ENCODE data around the gene CYTH3.
"Not testable (repeated sequence)": the region's sequence is repeated elsewhere in the genome, so short reads cannot be mapped to it uniquely, and the experiment has no call there.

CYTH3 gene

GRCh38 chr7:6235029-6235871, 37.2 kb downstream of the CYTH3 start:
- Histone ChIP-seq H3K9ac (ENCODE audit: low read depth in 1 of 2, low read length in 2 of 2) (no peak overlapping the region), H3K9me3 (ENCODE audit: control insufficient read depth in 1 of 2, low read length in 2 of 2) (no peaks in the 10 kb centered on the region), H3K36me3 (ENCODE audit: control insufficient read depth in 1 of 2, insufficient read depth in 2 of 2, low read length in 2 of 2) (no peaks in the 10 kb centered on the region), H3K4me3 (ENCODE audit: low read depth in 1 of 2, low read length in 2 of 2) (no peak overlapping the region), H3K27me3 (ENCODE audit: control insufficient read depth in 1 of 2, insufficient read depth in 2 of 2, low read length in 2 of 2) (no peaks in the 10 kb centered on the region), H3K27ac (ENCODE audit: low read depth, low read length) (no peak overlapping the region), H3K4me1 (ENCODE audit: control insufficient read depth in 1 of 2, insufficient read depth in 2 of 2, low read length in 2 of 2) (peaks cover 9 to 11% of the 10 kb centered on the region in 2 donors)

- Histone ChIP-seq H3K4me1 (ENCODE audit: control insufficient read depth in 1 of 2, insufficient read depth in 2 of 2, low read length in 2 of 2) (peaks cover 9 to 11% of the 10 kb centered on the region in 2 donors), H3K4me3 (ENCODE audit: low read depth in 1 of 2, low read length in 2 of 2) (no peak overlapping the region), H3K27ac (ENCODE audit: low read depth, low read length) (no peak overlapping the region), H3K36me3 (ENCODE audit: control insufficient read depth in 1 of 2, insufficient read depth in 2 of 2, low read length in 2 of 2) (no peaks in the 10 kb centered on the region), H3K27me3 (ENCODE audit: control insufficient read depth in 1 of 2, insufficient read depth in 2 of 2, low read length in 2 of 2) (no peaks in the 10 kb centered on the region), H3K9ac (ENCODE audit: low read depth in 1 of 2, low read length in 2 of 2) (no peak overlapping the region), H3K9me3 (ENCODE audit: control insufficient read depth in 1 of 2, low read length in 2 of 2) (no peaks in the 10 kb centered on the region)
Observed at GRCh38 chr7:6234384-6234783, 38.0 kb downstream of the CYTH3 start.

GRCh38 chr7:6232534-6232933, 39.9 kb downstream of the CYTH3 start:
- Histone ChIP-seq H3K4me3 (ENCODE audit: low read depth in 1 of 2, low read length in 2 of 2) (no peak overlapping the region), H3K36me3 (ENCODE audit: control insufficient read depth in 1 of 2, insufficient read depth in 2 of 2, low read length in 2 of 2) (no peaks in the 10 kb centered on the region), H3K27ac (ENCODE audit: low read depth, low read length) (no peak overlapping the region), H3K4me1 (ENCODE audit: control insufficient read depth in 1 of 2, insufficient read depth in 2 of 2, low read length in 2 of 2) (peaks cover 15% of the 10 kb centered on the region in 2 donors), H3K9me3 (ENCODE audit: control insufficient read depth in 1 of 2, low read length in 2 of 2) (no peaks in the 10 kb centered on the region), H3K9ac (ENCODE audit: low read depth in 1 of 2, low read length in 2 of 2) (no peak overlapping the region), H3K27me3 (ENCODE audit: control insufficient read depth in 1 of 2, insufficient read depth in 2 of 2, low read length in 2 of 2) (no peaks in the 10 kb centered on the region)

- no peaks in the 10 kb centered on the region for H3K9me3 ChIP-seq (ENCODE audit: control insufficient read depth in 1 of 2, low read length in 2 of 2)
- H3K27ac ChIP-seq (ENCODE audit: low read depth, low read length): no peak overlapping the region
- peaks cover 16 to 19% of the 10 kb centered on the region in 2 donors for H3K4me1 ChIP-seq (ENCODE audit: control insufficient read depth in 1 of 2, insufficient read depth in 2 of 2, low read length in 2 of 2)
- H3K9ac ChIP-seq (ENCODE audit: low read depth in 1 of 2, low read length in 2 of 2): no peak overlapping the region
- H3K4me3 ChIP-seq (ENCODE audit: low read depth in 1 of 2, low read length in 2 of 2): no peak overlapping the region
- H3K36me3 ChIP-seq (ENCODE audit: control insufficient read depth in 1 of 2, insufficient read depth in 2 of 2, low read length in 2 of 2): no peaks in the 10 kb centered on the region
- H3K27me3 ChIP-seq (ENCODE audit: control insufficient read depth in 1 of 2, insufficient read depth in 2 of 2, low read length in 2 of 2): no peaks in the 10 kb centered on the region
Observed at GRCh38 chr7:6232116-6232515, 40.3 kb downstream of the CYTH3 start.

- Histone ChIP-seq H3K27ac (ENCODE audit: low read depth, low read length) (no peak overlapping the region), H3K4me1 (ENCODE audit: control insufficient read depth in 1 of 2, insufficient read depth in 2 of 2, low read length in 2 of 2) (peaks cover 21 to 25% of the 10 kb centered on the region in 2 donors), H3K4me3 (ENCODE audit: low read depth in 1 of 2, low read length in 2 of 2) (no peak overlapping the region), H3K9me3 (ENCODE audit: control insufficient read depth in 1 of 2, low read length in 2 of 2) (no peaks in the 10 kb centered on the region), H3K36me3 (ENCODE audit: control insufficient read depth in 1 of 2, insufficient read depth in 2 of 2, low read length in 2 of 2) (no peaks in the 10 kb centered on the region), H3K27me3 (ENCODE audit: control insufficient read depth in 1 of 2, insufficient read depth in 2 of 2, low read length in 2 of 2) (no peaks in the 10 kb centered on the region), H3K9ac (ENCODE audit: low read depth in 1 of 2, low read length in 2 of 2) (no peak overlapping the region)
Observed at GRCh38 chr7:6231184-6231583, 41.2 kb downstream of the CYTH3 start.

- H3K9ac ChIP-seq (ENCODE audit: low read depth in 1 of 2, low read length in 2 of 2); H3K9me3 ChIP-seq (ENCODE audit: control insufficient read depth in 1 of 2, low read length in 2 of 2); H3K36me3 ChIP-seq (ENCODE audit: control insufficient read depth in 1 of 2, insufficient read depth in 2 of 2, low read length in 2 of 2); H3K4me3 ChIP-seq (ENCODE audit: low read depth in 1 of 2, low read length in 2 of 2); H3K27ac ChIP-seq (ENCODE audit: low read depth, low read length); H3K27me3 ChIP-seq (ENCODE audit: control insufficient read depth in 1 of 2, insufficient read depth in 2 of 2, low read length in 2 of 2): not testable (repeated sequence)
- H3K4me1 ChIP-seq (ENCODE audit: control insufficient read depth in 1 of 2, insufficient read depth in 2 of 2, low read length in 2 of 2): peaks cover 29 to 34% of the 10 kb centered on the region in 2 donors
Observed at GRCh38 chr7:6229284-6229683, 43.1 kb downstream of the CYTH3 start.

- no peaks in the 10 kb centered on the region for H3K36me3 ChIP-seq (ENCODE audit: control insufficient read depth in 1 of 2, insufficient read depth in 2 of 2, low read length in 2 of 2)
- no peaks in the 10 kb centered on the region for H3K27me3 ChIP-seq (ENCODE audit: control insufficient read depth in 1 of 2, insufficient read depth in 2 of 2, low read length in 2 of 2)
- H3K9me3 ChIP-seq (ENCODE audit: control insufficient read depth in 1 of 2, low read length in 2 of 2): no peaks in the 10 kb centered on the region
- H3K9ac ChIP-seq (ENCODE audit: low read depth in 1 of 2, low read length in 2 of 2): no peak overlapping the region
- H3K27ac ChIP-seq (ENCODE audit: low read depth, low read length): no peak overlapping the region
- peaks cover 29 to 34% of the 10 kb centered on the region in 2 donors for H3K4me1 ChIP-seq (ENCODE audit: control insufficient read depth in 1 of 2, insufficient read depth in 2 of 2, low read length in 2 of 2)
- H3K4me3 ChIP-seq (ENCODE audit: low read depth in 1 of 2, low read length in 2 of 2): peak overlapping the region in 1 of 2 donors; percentile 6
Observed at GRCh38 chr7:6228361-6229229, 43.8 kb downstream of the CYTH3 start.

GRCh38 chr7:6227294-6227846, 45.1 kb downstream of the CYTH3 start:
- Histone ChIP-seq H3K27me3 (ENCODE audit: control insufficient read depth in 1 of 2, insufficient read depth in 2 of 2, low read length in 2 of 2) (no peaks in the 10 kb centered on the region), H3K27ac (ENCODE audit: low read depth, low read length) (no peak overlapping the region), H3K4me3 (ENCODE audit: low read depth in 1 of 2, low read length in 2 of 2) (no peak overlapping the region)

GRCh38 chr7:6226194-6226799, 46.1 kb downstream of the CYTH3 start:
- H3K36me3 ChIP-seq (ENCODE audit: control insufficient read depth in 1 of 2, insufficient read depth in 2 of 2, low read length in 2 of 2): no peaks in the 10 kb centered on the region
- H3K4me1 ChIP-seq (ENCODE audit: control insufficient read depth in 1 of 2, insufficient read depth in 2 of 2, low read length in 2 of 2): peaks cover 24 to 28% of the 10 kb centered on the region in 2 donors
- H3K27ac ChIP-seq (ENCODE audit: low read depth, low read length): no peak overlapping the region
- no peaks in the 10 kb centered on the region for H3K27me3 ChIP-seq (ENCODE audit: control insufficient read depth in 1 of 2, insufficient read depth in 2 of 2, low read length in 2 of 2)
- no peaks in the 10 kb centered on the region for H3K9me3 ChIP-seq (ENCODE audit: control insufficient read depth in 1 of 2, low read length in 2 of 2)
- no peak overlapping the region for H3K9ac ChIP-seq (ENCODE audit: low read depth in 1 of 2, low read length in 2 of 2)
- H3K4me3 ChIP-seq (ENCODE audit: low read depth in 1 of 2, low read length in 2 of 2): no peak overlapping the region

More at GRCh38 chr7:6227294-6227846, 45.1 kb downstream of the CYTH3 start:
- H3K9me3 ChIP-seq (ENCODE audit: control insufficient read depth in 1 of 2, low read length in 2 of 2): no peaks in the 10 kb centered on the region
- H3K9ac ChIP-seq (ENCODE audit: low read depth in 1 of 2, low read length in 2 of 2): no peak overlapping the region
- H3K36me3 ChIP-seq (ENCODE audit: control insufficient read depth in 1 of 2, insufficient read depth in 2 of 2, low read length in 2 of 2): no peaks in the 10 kb centered on the region
- peaks cover 20 to 29% of the 10 kb centered on the region in 2 donors for H3K4me1 ChIP-seq (ENCODE audit: control insufficient read depth in 1 of 2, insufficient read depth in 2 of 2, low read length in 2 of 2)

Data from duodenal mucosa (tissue), 2 donors.